SK-N-SH (cell line): ENCODE measurements around the gene NUMA1. TPM values are rescaled to one million over a fixed set of nuclear protein-coding genes. Genes with fewer than 3 reads are reported as not detected.

Experiments used
- CTCF ChIA-PET: fragments of 300-600, 350-600 bp; formaldehyde crosslinking; extraction: SDS; loops from one replicate; lab custom pipeline; 2021; lab: Yijun Ruan, JAX
- POLR2A ChIA-PET: fragments of 350-600 bp; sonication (Branson Sonifier 250); formaldehyde crosslinking; extraction: SDS; loops from one replicate; lab custom pipeline; 2020; ENCODE audit warnings: antibody characterized with exemption, inconsistent platforms; lab: Yijun Ruan, JAX
- DNase-seq: peaks from one replicate; pipeline ENCODE4 v3.0.0; 2012
- H2AFZ ChIP-seq: fragments of 200-600 bp; sonication (generic); 2 replicates; pipeline ENCODE4 v1.8.1; 2016; ENCODE audit warnings: antibody characterized with exemption, mild to moderate bottlenecking, low read depth
- H3F3A ChIP-seq: fragments of 200-600 bp; sonication (generic); replicated peaks from 2 replicates; pipeline ENCODE3; 2016; ENCODE audit warnings: antibody characterized with exemption, mild to moderate bottlenecking; ENCODE audit not compliant: insufficient read depth
- H3K27ac ChIP-seq, 2 experiments: fragments of 200-500 bp in 1 of 2; fragments of 200-600 bp in 1 of 2; sonication (Bioruptor generic) in 1 of 2; sonication (generic), shearing (Covaris generic) in 1 of 2; 2 replicates each; pipeline versions ENCODE4 v1.5.1 to v1.6.1; 2014 to 2016; ENCODE audit warnings: low read depth in 2 of 2, inconsistent platforms in 1 of 2, low read length in 1 of 2, mild to moderate bottlenecking in 1 of 2, mixed read lengths in 1 of 2
- H3K27me3 ChIP-seq: fragments of 200-600 bp; sonication (generic), shearing (Covaris generic); 2 replicates; pipeline ENCODE4 v1.6.1; 2016; ENCODE audit warnings: mixed run types; ENCODE audit not compliant: insufficient read depth
- H3K36me3 ChIP-seq, 2 experiments: fragments of 200-500 bp in 1 of 2; fragments of 200-600 bp in 1 of 2; sonication (Bioruptor generic) in 1 of 2; sonication (generic) in 1 of 2; replicated peaks in 1 of 2; 2 replicates each; pipeline versions ENCODE3 to v1.5.1; 2014 to 2016; ENCODE audit warnings: low read length in 1 of 2, mild to moderate bottlenecking in 1 of 2; ENCODE audit not compliant: insufficient read depth in 2 of 2, control insufficient read depth in 1 of 2
- H3K4me1 ChIP-seq, 2 experiments: fragments of 200-500 bp in 1 of 2; fragments of 200-600 bp in 1 of 2; sonication (Bioruptor generic) in 1 of 2; sonication (generic), shearing (Covaris generic) in 1 of 2; 2 replicates each; pipeline versions ENCODE4 v1.5.1 to v1.6.1; 2014 to 2016; ENCODE audit warnings: low read depth in 1 of 2, low read length in 1 of 2, mixed run types in 1 of 2; ENCODE audit not compliant: insufficient read depth in 2 of 2, control insufficient read depth in 1 of 2
- H3K4me2 ChIP-seq: fragments of 200-600 bp; sonication (generic), shearing (Covaris generic); 2 replicates; pipeline ENCODE4 v1.6.1; 2017; ENCODE audit warnings: mixed run types
- H3K4me3 ChIP-seq, 2 experiments: fragments of 200-500 bp in 1 of 2; fragments of 200-600 bp in 1 of 2; sonication (Bioruptor generic) in 1 of 2; sonication (generic), shearing (Covaris generic) in 1 of 2; 2 replicates each; pipeline versions ENCODE4 v1.5.1 to v1.8.1; 2014 to 2016; ENCODE audit warnings: low read depth in 2 of 2, inconsistent platforms in 1 of 2, low read length in 1 of 2, mild to moderate bottlenecking in 1 of 2, mixed read lengths in 1 of 2, moderate library complexity in 1 of 2
- H3K79me2 ChIP-seq: fragments of 200-600 bp; sonication (generic); 2 replicates; pipeline ENCODE4 v1.8.1; 2017; ENCODE audit warnings: mild to moderate bottlenecking; ENCODE audit not compliant: insufficient read depth
- H3K9ac ChIP-seq: fragments of 200-600 bp; sonication (generic); 2 replicates; pipeline ENCODE4 v1.6.1; 2017; ENCODE audit warnings: mixed run types
- H3K9me2 ChIP-seq: fragments of 200-600 bp; sonication (generic); 2 replicates; pipeline ENCODE4 v1.6.1; 2017; ENCODE audit warnings: mixed run types
- H3K9me3 ChIP-seq: fragments of 200-600 bp; sonication (generic); 2 replicates; pipeline ENCODE4 v1.6.1; 2017; ENCODE audit warnings: mixed run types, mild to moderate bottlenecking, moderate library complexity
- H4K20me1 ChIP-seq: fragments of 200-600 bp; sonication (generic); 2 replicates; pipeline ENCODE4 v1.6.1; 2017; ENCODE audit warnings: mild to moderate bottlenecking, mixed run types; ENCODE audit not compliant: insufficient read depth
- ELF1 ChIP-seq: IDR thresholded peaks from 2 replicates; pipeline ENCODE4 v1.4.0; 2012
- EP300 ChIP-seq, 2 experiments: IDR thresholded peaks; 2 replicates each; pipeline versions ENCODE4 v1.4.0 to v1.6.1; 2012; ENCODE audit warnings: borderline replicate concordance in 1 of 2, low read depth in 1 of 2, low read length in 1 of 2
- EZH2phosphoT487 ChIP-seq: fragments of 200-600 bp; sonication (generic); IDR thresholded peaks from 2 replicates; pipeline ENCODE4 v1.6.1; 2017; ENCODE audit warnings: low read depth, mixed run types, mild to moderate bottlenecking, antibody characterized with exemption, moderate library complexity, borderline replicate concordance
- FOSL2 ChIP-seq: IDR thresholded peaks from 2 replicates; pipeline ENCODE4 v1.4.0; 2012; ENCODE audit warnings: low read depth, mild to moderate bottlenecking, moderate library complexity, borderline replicate concordance
- FOXJ3 ChIP-seq: sonication (generic); formaldehyde crosslinking; IDR thresholded peaks from 2 replicates; pipeline ENCODE4 v1.5.1; 2020; ENCODE audit warnings: mild to moderate bottlenecking, missing genetic modification reagents
- IRF3 ChIP-seq: fragments of 150-350 bp; IDR thresholded peaks from 2 replicates; pipeline ENCODE4 v1.6.1; 2016; ENCODE audit warnings: mild to moderate bottlenecking, low read depth, low read length
- JUND ChIP-seq: IDR thresholded peaks from 2 replicates; pipeline ENCODE4 v1.4.0; 2012
- MEF2A ChIP-seq: IDR thresholded peaks from 2 replicates; pipeline ENCODE4 v1.4.0; 2012; ENCODE audit warnings: low read depth, borderline replicate concordance
- NRF1 ChIP-seq: IDR thresholded peaks from 2 replicates; pipeline ENCODE4 v1.6.1; 2012; ENCODE audit warnings: low read depth, mild to moderate bottlenecking, low read length
- RCOR1 ChIP-seq: fragments of 150-350 bp; IDR thresholded peaks from 2 replicates; pipeline ENCODE4 v1.6.1; 2017; ENCODE audit warnings: antibody characterized with exemption, low read length
- REST ChIP-seq: IDR thresholded peaks from 2 replicates; pipeline ENCODE4 v1.6.1; 2012; ENCODE audit warnings: mild to moderate bottlenecking, low read depth, low read length, moderate library complexity
- RFX5 ChIP-seq: IDR thresholded peaks from 2 replicates; pipeline ENCODE4 v1.6.1; 2012; ENCODE audit warnings: mild to moderate bottlenecking, improper control_type of control experiment, low read length
- SIN3A ChIP-seq: IDR thresholded peaks from 2 replicates; pipeline ENCODE4 v1.6.1; 2012; ENCODE audit warnings: low read depth, mild to moderate bottlenecking, low read length, moderate library complexity, borderline replicate concordance
- TAF1 ChIP-seq: IDR thresholded peaks from 2 replicates; pipeline ENCODE4 v1.6.1; 2012; ENCODE audit warnings: low read depth, mild to moderate bottlenecking, low read length, moderate library complexity, borderline replicate concordance
- YY1 ChIP-seq: IDR thresholded peaks from 2 replicates; pipeline ENCODE4 v1.4.0; 2012; ENCODE audit warnings: low read depth, mild to moderate bottlenecking
- ZBTB33 ChIP-seq: IDR thresholded peaks from 2 replicates; pipeline ENCODE4 v1.4.0; 2012; ENCODE audit warnings: low read depth, borderline replicate concordance
- WGBS: methylation state at CpG from one replicate; pipeline ENCODE4 v1.1.6; 2017; ENCODE audit warnings: low lambda C conversion rate; 5-methylcytosine and 5-hydroxymethylcytosine counted together
- polyA plus RNA-seq, 3 experiments: library from polyadenylated mRNA; depleted of rRNA; stranded (reverse); fragments of >200 nt; gene quantifications; 2 replicates each; pipeline ENCODE4 v1.2.3, GENCODE V29; 2012

NUMA1 gene
- polyA plus RNA-seq, 1 of the 3 experiments (the other 2 are of a cell fraction) = 111 TPM

GRCh38 chr11:72127923-72128322 is 47.6 kb upstream of the NUMA1 start:
- Histone ChIP-seq H3K4me2 (no peak overlapping the region), H4K20me1 (no peaks in the 10 kb centered on the region), H3K4me3 (no peak overlapping the region), H3K79me2 (no peaks in the 10 kb centered on the region), H3K9me2 (no peaks in the 10 kb centered on the region), H2AFZ (no peak overlapping the region), H3K9me3 (peaks cover 5% of the 10 kb centered on the region; the same call in 1 of the 2 replicates), H3K4me1 (no peaks in the 10 kb centered on the region), H3K27me3 (peaks cover 4% of the 10 kb centered on the region; the same call in 1 of the 2 replicates), H3K27ac (no peak overlapping the region), H3K9ac (no peak overlapping the region), H3F3A (no peaks in the 10 kb centered on the region), H3K36me3 (no peaks in the 10 kb centered on the region)
- 36% methylated on average over 2 of the region's 2 CpGs for WGBS
- ChIA-PET CTCF (interaction anchor here (1.0 to 1.5 kb wide), 3 partner anchors 11 to 303 kb away, joined by 4 to 8 read pairs (median 5); no protein-coding TSS in a partner anchor), POLR2A (no interaction called here)
- TF ChIP-seq TAF1 (no peak), RFX5 (no peak), MEF2A (no peak), JUND (no peak), RCOR1 (no peak), SIN3A (no peak), REST (no peak), IRF3 (no peak), ELF1 (no peak), YY1 (no peak), ZBTB33 (no peak), FOXJ3 (CRISPR knock-in tag) (no peak), EZH2phosphoT487 (no peak), NRF1 (no peak), EP300 (IDR thresholded peaks at IDR 0.05; ENCODE audit: borderline replicate concordance in 1 of 2, low read depth in 1 of 2, low read length in 1 of 2) (no peak), FOSL2 (no peak)
- no peak for DNase-seq
